ENCODE results near the gene PTPN5.

Gene PTPN5

GRCh38 chr11:18776324-18776723, 15.3 kb downstream of the PTPN5 start:
- Histone ChIP-seq H3K36me3 (ENCODE audit: insufficient read depth, low read length) (no peaks in the 10 kb centered on the region), H3K9me3 (ENCODE audit: low read depth, low read length) (no peaks in the 10 kb centered on the region), H3K4me3 (no peak overlapping the region), H3K9ac (ENCODE audit: insufficient read length) (no peak overlapping the region), H3K27ac (no peak overlapping the region)
- TF ChIP-seq POLR2AphosphoS5 (IDR thresholded peaks at IDR 0.05; ENCODE audit: borderline replicate concordance, low read depth, low read length) (no peak), EZH2 (IDR thresholded peaks at IDR 0.05) (no peak), FOXP2 (optimal IDR thresholded peaks at IDR 0.05; ENCODE audit: control extremely low read depth, extremely low read length, insufficient read depth) (no peak)
- no peak for DNase-seq (ENCODE audit: low read depth, low spot score)

GRCh38 chr11:18775492-18776292, 15.9 kb downstream of the PTPN5 start:
- H3K27ac ChIP-seq: no peak overlapping the region
- DNase-seq (ENCODE audit: low read depth, low spot score): no peak
- no peaks in the 10 kb centered on the region for H3K9me3 ChIP-seq (ENCODE audit: low read depth, low read length)
- no peak for TF ChIP-seq POLR2AphosphoS5 (IDR thresholded peaks at IDR 0.05; ENCODE audit: borderline replicate concordance, low read depth, low read length)
- no peak for TF ChIP-seq EZH2 (IDR thresholded peaks at IDR 0.05)
- no peak for TF ChIP-seq FOXP2 (optimal IDR thresholded peaks at IDR 0.05; ENCODE audit: control extremely low read depth, extremely low read length, insufficient read depth)
- no peaks in the 10 kb centered on the region for H3K36me3 ChIP-seq (ENCODE audit: insufficient read depth, low read length)
- no peak overlapping the region for H3K4me3 ChIP-seq
- H3K9ac ChIP-seq (ENCODE audit: insufficient read length): no peak overlapping the region

- Histone ChIP-seq H3K27ac (no peak overlapping the region), H3K36me3 (ENCODE audit: insufficient read depth, low read length) (no peaks in the 10 kb centered on the region), H3K4me3 (no peak overlapping the region), H3K9ac (ENCODE audit: insufficient read length) (no peak overlapping the region), H3K9me3 (ENCODE audit: low read depth, low read length) (no peaks in the 10 kb centered on the region)
- TF ChIP-seq EZH2 (IDR thresholded peaks at IDR 0.05) (no peak), FOXP2 (optimal IDR thresholded peaks at IDR 0.05; ENCODE audit: control extremely low read depth, extremely low read length, insufficient read depth) (no peak), POLR2AphosphoS5 (IDR thresholded peaks at IDR 0.05; ENCODE audit: borderline replicate concordance, low read depth, low read length) (no peak)
- DNase-seq (ENCODE audit: low read depth, low spot score): no peak
Observed at GRCh38 chr11:18774801-18775200, 16.8 kb downstream of the PTPN5 start.

GRCh38 chr11:18773681-18774080, 17.9 kb downstream of the PTPN5 start:
- Histone ChIP-seq H3K36me3 (ENCODE audit: insufficient read depth, low read length) (no peaks in the 10 kb centered on the region), H3K4me3 (no peak overlapping the region), H3K9ac (ENCODE audit: insufficient read length) (no peak overlapping the region), H3K9me3 (ENCODE audit: low read depth, low read length) (no peaks in the 10 kb centered on the region), H3K27ac (no peak overlapping the region)
- TF ChIP-seq EZH2 (IDR thresholded peaks at IDR 0.05) (no peak), FOXP2 (optimal IDR thresholded peaks at IDR 0.05; ENCODE audit: control extremely low read depth, extremely low read length, insufficient read depth) (no peak), POLR2AphosphoS5 (IDR thresholded peaks at IDR 0.05; ENCODE audit: borderline replicate concordance, low read depth, low read length) (no peak)
- DNase-seq (ENCODE audit: low read depth, low spot score): no peak

GRCh38 chr11:18773104-18773503, 18.5 kb downstream of the PTPN5 start:
- H3K9me3 ChIP-seq (ENCODE audit: low read depth, low read length): no peaks in the 10 kb centered on the region
- H3K27ac ChIP-seq: no peak overlapping the region
- no peak overlapping the region for H3K4me3 ChIP-seq
- no peak for DNase-seq (ENCODE audit: low read depth, low spot score)
- TF ChIP-seq EZH2 (IDR thresholded peaks at IDR 0.05): no peak
- no peak for TF ChIP-seq POLR2AphosphoS5 (IDR thresholded peaks at IDR 0.05; ENCODE audit: borderline replicate concordance, low read depth, low read length)
- no peak for TF ChIP-seq FOXP2 (optimal IDR thresholded peaks at IDR 0.05; ENCODE audit: control extremely low read depth, extremely low read length, insufficient read depth)
- H3K9ac ChIP-seq (ENCODE audit: insufficient read length): no peak overlapping the region
- no peaks in the 10 kb centered on the region for H3K36me3 ChIP-seq (ENCODE audit: insufficient read depth, low read length)

GRCh38 chr11:18772211-18772610, 19.4 kb downstream of the PTPN5 start:
- DNase-seq (ENCODE audit: low read depth, low spot score): no peak
- Histone ChIP-seq H3K9ac (ENCODE audit: insufficient read length) (no peak overlapping the region), H3K4me3 (no peak overlapping the region), H3K36me3 (ENCODE audit: insufficient read depth, low read length) (no peaks in the 10 kb centered on the region), H3K9me3 (ENCODE audit: low read depth, low read length) (no peaks in the 10 kb centered on the region), H3K27ac (no peak overlapping the region)
- TF ChIP-seq POLR2AphosphoS5 (IDR thresholded peaks at IDR 0.05; ENCODE audit: borderline replicate concordance, low read depth, low read length) (no peak), EZH2 (IDR thresholded peaks at IDR 0.05) (no peak), FOXP2 (optimal IDR thresholded peaks at IDR 0.05; ENCODE audit: control extremely low read depth, extremely low read length, insufficient read depth) (no peak)

GRCh38 chr11:18771266-18772035, 20.1 kb downstream of the PTPN5 start:
- no peak for TF ChIP-seq EZH2 (IDR thresholded peaks at IDR 0.05)
- TF ChIP-seq FOXP2 (optimal IDR thresholded peaks at IDR 0.05; ENCODE audit: control extremely low read depth, extremely low read length, insufficient read depth): no peak
- TF ChIP-seq POLR2AphosphoS5 (IDR thresholded peaks at IDR 0.05; ENCODE audit: borderline replicate concordance, low read depth, low read length): no peak
- no peak overlapping the region for H3K27ac ChIP-seq
- H3K4me3 ChIP-seq: no peak overlapping the region
- H3K9me3 ChIP-seq (ENCODE audit: low read depth, low read length): no peaks in the 10 kb centered on the region
- no peak overlapping the region for H3K9ac ChIP-seq (ENCODE audit: insufficient read length)
- H3K36me3 ChIP-seq (ENCODE audit: insufficient read depth, low read length): no peaks in the 10 kb centered on the region
- DNase-seq (ENCODE audit: low read depth, low spot score): no peak

- TF ChIP-seq FOXP2 (optimal IDR thresholded peaks at IDR 0.05; ENCODE audit: control extremely low read depth, extremely low read length, insufficient read depth) (no peak), EZH2 (IDR thresholded peaks at IDR 0.05) (no peak), POLR2AphosphoS5 (IDR thresholded peaks at IDR 0.05; ENCODE audit: borderline replicate concordance, low read depth, low read length) (no peak)
- Histone ChIP-seq H3K9ac (ENCODE audit: insufficient read length) (no peak overlapping the region), H3K36me3 (ENCODE audit: insufficient read depth, low read length) (no peaks in the 10 kb centered on the region), H3K27ac (no peak overlapping the region), H3K9me3 (ENCODE audit: low read depth, low read length) (no peaks in the 10 kb centered on the region), H3K4me3 (no peak overlapping the region)
- DNase-seq (ENCODE audit: low read depth, low spot score): no peak
Observed at GRCh38 chr11:18770479-18771125, 21.0 kb downstream of the PTPN5 start.
